Neuronal stem cell (in vitro differentiated cells): ENCODE measurements around the gene TREX2.
A peak's percentile ranks its signal among the peaks of the same experiment; 100 is the strongest.

Source experiments
- DNase-seq: peaks from one replicate; pipeline ENCODE4 v3.0.0-alpha.2; 2013; ENCODE audit warnings: low spot score
- H2AFZ ChIP-seq: one replicate; pipeline ENCODE4 v1.6.1; 2013; ENCODE audit warnings: mild to moderate bottlenecking, low read length, inconsistent platforms
- H2AK5ac ChIP-seq: 2 replicates; pipeline ENCODE4 v1.6.1; 2013; ENCODE audit warnings: low read depth, mild to moderate bottlenecking, inconsistent platforms, low read length, moderate library complexity, mixed read lengths
- H2BK120ac ChIP-seq: 2 replicates; pipeline ENCODE4 v1.6.1; 2013; ENCODE audit warnings: low read depth, mild to moderate bottlenecking, inconsistent platforms, low read length, moderate library complexity, mixed read lengths
- H2BK12ac ChIP-seq: one replicate; pipeline ENCODE4 v1.6.1; 2013; ENCODE audit warnings: low read length, inconsistent platforms
- H2BK15ac ChIP-seq: 2 replicates; pipeline ENCODE4 v1.6.1; 2013; ENCODE audit warnings: mild to moderate bottlenecking, low read length, inconsistent platforms, mixed read lengths
- H2BK5ac ChIP-seq: one replicate; pipeline ENCODE4 v1.6.1; 2013; ENCODE audit warnings: inconsistent platforms, mild to moderate bottlenecking, low read length, moderate library complexity
- H3K14ac ChIP-seq: one replicate; pipeline ENCODE4 v1.6.1; 2013; ENCODE audit warnings: low read length, inconsistent platforms
- H3K18ac ChIP-seq: 2 replicates; pipeline ENCODE4 v1.6.1; 2013; ENCODE audit warnings: low read length, inconsistent platforms
- H3K23ac ChIP-seq: 2 replicates; pipeline ENCODE4 v1.6.1; 2013; ENCODE audit warnings: low read depth, mild to moderate bottlenecking, mixed read lengths, low read length, inconsistent platforms; ENCODE audit not compliant: poor library complexity
- H3K27ac ChIP-seq: replicated peaks from 3 replicates; pipeline ENCODE4 v1.5.1; 2013; ENCODE audit warnings: low read length, inconsistent platforms
- H3K27me3 ChIP-seq, 3 experiments: 2 replicates each; pipeline ENCODE4 v1.6.1; 2013; ENCODE audit warnings: low read length in 3 of 3, mild to moderate bottlenecking in 2 of 3, inconsistent platforms in 1 of 3, low read depth in 1 of 3, mixed read lengths in 1 of 3, moderate library complexity in 1 of 3; ENCODE audit not compliant: control insufficient read depth in 3 of 3, insufficient read depth in 3 of 3
- H3K36me3 ChIP-seq, 2 donors: replicated peaks in 1 of 2; 2 replicates each; pipeline ENCODE4 v1.6.1; 2013; ENCODE audit warnings: low read length in 2 of 2; ENCODE audit not compliant: control insufficient read depth in 2 of 2, insufficient read depth in 2 of 2
- H3K4ac ChIP-seq: 2 replicates; pipeline ENCODE4 v1.6.1; 2013; ENCODE audit warnings: inconsistent platforms, mild to moderate bottlenecking, low read length, moderate library complexity
- H3K4me1 ChIP-seq, 2 donors: 1 replicate in 1 of 2; 2 replicates in 1 of 2; pipeline ENCODE4 v1.6.1; 2013; ENCODE audit warnings: low read length in 2 of 2, low read depth in 1 of 2; ENCODE audit not compliant: control insufficient read depth in 2 of 2, insufficient read depth in 1 of 2
- H3K4me2 ChIP-seq: one replicate; pipeline ENCODE4 v1.6.1; 2013; ENCODE audit warnings: mild to moderate bottlenecking, low read length, inconsistent platforms; ENCODE audit not compliant: insufficient read depth, poor library complexity, severe bottlenecking
- H3K4me3 ChIP-seq, 2 donors: 2 replicates each; pipeline ENCODE4 v1.5.1; 2013; ENCODE audit warnings: low read length in 2 of 2, mild to moderate bottlenecking in 2 of 2, inconsistent platforms in 1 of 2, moderate library complexity in 1 of 2
- H3K79me1 ChIP-seq: one replicate; pipeline ENCODE4 v1.6.1; 2013; ENCODE audit warnings: low read depth, mild to moderate bottlenecking, inconsistent platforms, low read length, moderate library complexity
- H3K9ac ChIP-seq: one replicate; pipeline ENCODE4 v1.6.1; 2013; ENCODE audit warnings: mild to moderate bottlenecking, low read depth, low read length, inconsistent platforms; ENCODE audit not compliant: poor library complexity
- H3K9me3 ChIP-seq, 2 donors: replicated peaks in 1 of 2; 2 replicates each; pipeline versions ENCODE3 to v1.6.1; 2013; ENCODE audit warnings: low read length in 2 of 2, mild to moderate bottlenecking in 2 of 2, inconsistent platforms in 1 of 2, low read depth in 1 of 2, mixed read lengths in 1 of 2, moderate library complexity in 1 of 2; ENCODE audit not compliant: control insufficient read depth in 2 of 2, insufficient read depth in 1 of 2
- H4K8ac ChIP-seq: one replicate; pipeline ENCODE4 v1.6.1; 2013; ENCODE audit warnings: low read depth, mild to moderate bottlenecking, inconsistent platforms, low read length, moderate library complexity
- H4K91ac ChIP-seq: one replicate; pipeline ENCODE4 v1.6.1; 2013; ENCODE audit warnings: low read length, low read depth, mild to moderate bottlenecking, inconsistent platforms; ENCODE audit not compliant: poor library complexity
- WGBS, 2 donors: extraction: QIAGEN DNeasy Blood & Tissue Kit; methylation state at CpG; one replicate each; pipeline ENCODE4 v1.1.7; 2013; ENCODE audit warnings: missing lambda C conversion rate in 2 of 2, mixed read lengths in 1 of 2; ENCODE audit not compliant: insufficient read length in 2 of 2, insufficient replicate concordance in 1 of 2; ENCODE audit errors: extremely low coverage in 2 of 2; 5-methylcytosine and 5-hydroxymethylcytosine counted together

The TREX2 gene

DNA sequence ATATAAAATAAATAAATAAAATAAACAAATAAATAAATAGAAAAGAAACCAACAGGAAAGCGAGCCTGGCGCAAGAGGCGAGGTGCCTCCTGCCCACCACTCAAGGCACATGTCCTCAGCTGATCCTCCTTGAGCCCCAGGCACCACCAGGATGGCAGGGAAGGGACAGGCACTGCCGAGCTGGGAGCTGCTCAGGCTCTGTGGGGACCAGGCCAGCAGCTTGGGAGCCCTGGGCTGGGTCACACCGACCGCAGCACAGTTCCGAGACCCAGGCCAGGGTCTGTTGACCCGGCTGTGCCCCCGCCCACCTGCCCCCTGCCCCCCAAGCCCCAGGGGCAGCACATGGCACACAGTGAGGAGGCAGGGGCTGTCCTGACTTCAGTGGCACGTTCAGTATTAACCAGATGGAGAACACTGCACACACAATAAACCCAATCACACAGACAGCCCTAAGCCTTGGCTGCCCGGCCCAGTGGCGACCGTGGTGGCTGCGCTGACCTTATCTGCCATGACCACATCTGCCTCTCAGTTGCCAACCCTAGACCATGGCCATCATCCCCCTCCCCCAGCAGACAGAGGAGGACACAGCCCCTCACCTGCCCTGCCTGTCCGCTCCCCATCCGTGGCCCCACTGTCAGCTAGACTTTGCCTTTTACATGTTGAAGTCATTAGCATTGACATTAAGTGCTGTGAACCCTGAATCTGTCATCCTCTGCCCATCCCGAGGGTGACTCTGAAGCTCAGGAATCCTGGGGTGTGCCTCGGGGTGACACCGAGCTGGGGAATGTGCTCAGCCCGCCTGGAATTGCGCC is 2.9 kb upstream of the TREX2 start:
- Histone ChIP-seq H3K4me1 (no peaks in the 10 kb centered on the region), H3K27me3 (peaks cover 0 to 17% (median 0%) of the 10 kb centered on the region in 3 experiments), H3K27ac (no peak overlapping the region), H2BK15ac (no peak overlapping the region), H3K4ac (no peak overlapping the region), H2AK5ac (no peak overlapping the region), H2BK5ac (no peak overlapping the region), H3K4me2 (no peak overlapping the region), H2AFZ (no peak overlapping the region), H4K8ac (no peak overlapping the region), H3K4me3 (no peak overlapping the region), H3K9me3 (no peaks in the 10 kb centered on the region), H3K14ac (no peak overlapping the region), H4K91ac (no peak overlapping the region), H3K36me3 (peaks cover 2 to 8% of the 10 kb centered on the region in 2 donors), H2BK120ac (no peak overlapping the region), H3K79me1 (peaks cover 1% of the 10 kb centered on the region), H2BK12ac (no peak overlapping the region), H3K18ac (no peak overlapping the region), H3K9ac (no peak overlapping the region), H3K23ac (no peak overlapping the region)
- DNase-seq = no peak
- WGBS, 2 donors = no CpG with 5 or more reads among the region's 21 CpGs

DNA sequence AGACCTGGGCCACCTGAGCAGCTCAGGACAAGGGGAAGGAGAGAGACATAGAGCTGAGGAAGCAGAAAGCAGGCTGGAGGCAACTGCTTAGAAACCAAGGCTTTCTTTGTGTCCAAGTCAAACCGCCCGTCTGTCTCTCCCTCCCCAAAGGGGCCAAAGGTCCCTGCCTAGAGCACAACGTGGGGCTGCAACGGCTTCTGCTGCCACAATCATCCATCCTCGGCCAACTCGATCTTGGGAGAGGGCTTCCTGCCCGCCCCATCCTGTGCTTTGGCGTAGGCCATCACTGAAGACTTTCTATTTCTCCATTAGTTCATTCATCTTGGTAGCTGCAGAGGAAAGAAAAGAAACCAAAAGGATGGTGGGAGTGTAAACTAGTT is 1.7 kb upstream of the TREX2 start:
- H3K4me1 ChIP-seq = no peaks in the 10 kb centered on the region
- no peak overlapping the region for H3K9ac ChIP-seq
- WGBS, 2 donors = no CpG with 5 or more reads among the region's 8 CpGs
- H3K79me1 ChIP-seq = peaks cover 1% of the 10 kb centered on the region
- H3K4me3 ChIP-seq = no peak overlapping the region
- H3K27ac ChIP-seq = no peak overlapping the region
- H3K4me2 ChIP-seq = no peak overlapping the region
- peak overlapping the region; percentile 53 for H2BK5ac ChIP-seq
- no peak overlapping the region for H4K8ac ChIP-seq
- no peak overlapping the region for H2AFZ ChIP-seq
- no peak overlapping the region for H4K91ac ChIP-seq
- H2BK120ac ChIP-seq = no peak overlapping the region
- H3K18ac ChIP-seq = no peak overlapping the region
- H2BK12ac ChIP-seq = no peak overlapping the region
- no peak overlapping the region for H3K4ac ChIP-seq
- no peak for DNase-seq
- H2BK15ac ChIP-seq = no peak overlapping the region
- no peak overlapping the region for H3K14ac ChIP-seq
- H3K27me3 ChIP-seq = peaks cover 0 to 17% (median 0%) of the 10 kb centered on the region in 3 experiments
- H2AK5ac ChIP-seq = no peak overlapping the region
- peaks cover 2 to 8% of the 10 kb centered on the region in 2 donors for H3K36me3 ChIP-seq
- H3K23ac ChIP-seq = no peak overlapping the region
- H3K9me3 ChIP-seq = no peaks in the 10 kb centered on the region

DNA sequence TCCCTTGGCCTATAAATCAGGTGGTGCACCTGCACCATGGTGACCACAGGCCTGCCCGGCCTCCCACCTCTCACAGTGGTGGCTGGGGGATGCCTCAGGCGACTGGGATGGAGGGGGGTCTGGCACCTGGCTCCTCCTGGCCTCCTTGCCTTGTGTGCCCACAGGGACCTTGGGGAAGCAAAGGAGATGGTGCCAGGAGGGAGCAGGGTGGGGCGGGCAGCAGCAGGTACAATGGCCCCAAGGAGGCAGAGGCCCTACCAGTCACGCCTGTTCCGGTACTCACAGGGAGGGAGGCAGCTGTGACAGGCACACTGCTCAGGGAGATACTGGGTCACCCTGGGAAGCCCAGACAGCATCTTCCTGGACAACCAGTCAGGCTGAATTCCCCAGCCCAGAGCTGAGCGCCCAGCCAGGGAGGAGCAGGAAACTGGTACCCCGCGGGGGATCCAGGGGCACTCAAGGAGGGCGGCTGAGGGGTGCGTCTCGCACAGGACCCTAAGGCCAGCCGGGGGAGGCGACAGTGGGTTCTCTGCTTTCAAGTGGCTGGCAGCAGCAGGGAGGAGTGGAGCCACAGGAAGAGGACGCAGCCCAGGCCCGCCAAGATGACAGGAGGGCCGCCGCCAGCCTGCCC is 1.2 kb upstream of the TREX2 start:
- no peak overlapping the region for H3K9ac ChIP-seq
- no peak overlapping the region for H2BK15ac ChIP-seq
- no peak overlapping the region for H2AK5ac ChIP-seq
- no peak overlapping the region for H3K27ac ChIP-seq
- no peak for DNase-seq
- WGBS, 2 donors = no CpG with 5 or more reads among the region's 17 CpGs
- H3K14ac ChIP-seq = no peak overlapping the region
- H2BK12ac ChIP-seq = no peak overlapping the region
- H3K4me1 ChIP-seq = no peaks in the 10 kb centered on the region
- no peak overlapping the region for H4K8ac ChIP-seq
- no peak overlapping the region for H3K18ac ChIP-seq
- no peak overlapping the region for H3K23ac ChIP-seq
- no peak overlapping the region for H2AFZ ChIP-seq
- H3K4ac ChIP-seq = no peak overlapping the region
- peaks cover 2 to 8% of the 10 kb centered on the region in 2 donors for H3K36me3 ChIP-seq
- H4K91ac ChIP-seq = no peak overlapping the region
- peaks cover 0 to 17% (median 0%) of the 10 kb centered on the region in 3 experiments for H3K27me3 ChIP-seq
- H3K4me2 ChIP-seq = no peak overlapping the region
- peaks cover 1% of the 10 kb centered on the region for H3K79me1 ChIP-seq
- H2BK120ac ChIP-seq = no peak overlapping the region
- H3K4me3 ChIP-seq = no peak overlapping the region
- H3K9me3 ChIP-seq = no peaks in the 10 kb centered on the region
- H2BK5ac ChIP-seq = peak overlapping the region; percentile 53

DNA sequence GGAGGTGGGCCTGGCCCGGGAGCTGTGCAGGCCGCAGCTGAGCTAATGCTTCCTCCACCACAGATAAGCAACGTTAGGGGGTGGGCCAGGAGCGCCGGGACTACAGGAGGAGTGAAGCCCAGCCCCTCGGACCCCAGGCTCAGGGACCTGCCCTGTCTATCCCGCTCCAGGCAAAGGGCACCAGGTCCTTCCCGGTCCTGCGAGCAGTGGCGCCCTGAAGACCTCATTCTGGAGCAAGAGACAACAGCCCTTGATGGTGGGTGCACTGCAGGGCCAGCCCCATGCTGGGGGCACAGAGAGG is 730 bp upstream of the TREX2 start:
- peaks cover 2 to 8% of the 10 kb centered on the region in 2 donors for H3K36me3 ChIP-seq
- no peak overlapping the region for H3K27ac ChIP-seq
- no peaks in the 10 kb centered on the region for H3K4me1 ChIP-seq
- H4K91ac ChIP-seq = no peak overlapping the region
- no peak overlapping the region for H3K4ac ChIP-seq
- H2AFZ ChIP-seq = no peak overlapping the region
- no peak overlapping the region for H2AK5ac ChIP-seq
- H3K23ac ChIP-seq = no peak overlapping the region
- peaks cover 1% of the 10 kb centered on the region for H3K79me1 ChIP-seq
- H3K14ac ChIP-seq = no peak overlapping the region
- no peak overlapping the region for H4K8ac ChIP-seq
- H2BK5ac ChIP-seq = no peak overlapping the region
- no peak overlapping the region for H2BK12ac ChIP-seq
- no peaks in the 10 kb centered on the region for H3K9me3 ChIP-seq
- no peak overlapping the region for H2BK120ac ChIP-seq
- no peak overlapping the region for H3K9ac ChIP-seq
- no peak overlapping the region for H3K18ac ChIP-seq
- H3K4me2 ChIP-seq = no peak overlapping the region
- H3K27me3 ChIP-seq = peaks cover 0 to 17% (median 0%) of the 10 kb centered on the region in 3 experiments
- no peak overlapping the region for H2BK15ac ChIP-seq
- no peak overlapping the region for H3K4me3 ChIP-seq
- no CpG with 5 or more reads among the region's 10 CpGs for WGBS, 2 donors
- DNase-seq = no peak
